ENCODE results near the gene OGFR. TPM values are rescaled to one million over a fixed set of nuclear protein-coding genes. Genes with fewer than 3 reads are reported as not detected.

OGFR gene
- total RNA-seq, 1 experiment from 2014 or later: 57.4 TPM

GRCh38 chr20:62771396-62772102 lies 33.1 kb upstream of the OGFR start:
- TF ChIP-seq CTCF (conservative IDR thresholded peaks at IDR 0.05) (no peak), EZH2 (IDR thresholded peaks at IDR 0.05; ENCODE audit: low read depth) (no peak)
- H2AFZ ChIP-seq: no peak overlapping the region
- H3K9me3 ChIP-seq (ENCODE audit: insufficient read depth, low read depth): no peaks in the 10 kb centered on the region
- BruUV-seq (replicated peaks): no TSS peak
- no peak overlapping the region for H3K27ac ChIP-seq
- no peaks in the 10 kb centered on the region for H3K36me3 ChIP-seq (ENCODE audit: low read depth)
- CTCF ChIA-PET: no interaction called here
- peaks cover 67% of the 10 kb centered on the region for H3K4me1 ChIP-seq (replicated peaks; ENCODE audit: insufficient read depth)
- no peaks in the 10 kb centered on the region for H4K20me1 ChIP-seq (ENCODE audit: insufficient read depth)
- no peaks in the 10 kb centered on the region for H3K9me2 ChIP-seq (ENCODE audit: insufficient read depth)
- POLR2A ChIA-PET (ENCODE audit: unreplicated experiment): no interaction called here
- H3K79me2 ChIP-seq (ENCODE audit: low read depth): no peaks in the 10 kb centered on the region
- H3F3A ChIP-seq (ENCODE audit: insufficient read depth, low read depth): peaks cover 43% of the 10 kb centered on the region
- no peak for DNase-seq
- no peaks in the 10 kb centered on the region for H3K27me3 ChIP-seq (ENCODE audit: insufficient read depth, low read depth)
- H3K4me3 ChIP-seq: no peak overlapping the region
- 0 out of 2 replicates have a peak overlapping the region, but pooled peaks have one; percentile 69 for H3K4me2 ChIP-seq
- intact Hi-C loops (cut with micrococcal nuclease; ENCODE audit: unreplicated experiment): no loop called here

GRCh38 chr20:62772103-62772611 lies 32.5 kb upstream of the OGFR start:
- H4K20me1 ChIP-seq (ENCODE audit: insufficient read depth): no peaks in the 10 kb centered on the region
- no peak for TF ChIP-seq EZH2 (IDR thresholded peaks at IDR 0.05; ENCODE audit: low read depth)
- TF ChIP-seq CTCF (conservative IDR thresholded peaks at IDR 0.05): no peak
- CTCF ChIA-PET: no interaction called here
- peak overlapping the region; percentile 22; the same call in 1 of the 2 replicates for H3K4me3 ChIP-seq
- H3K9me3 ChIP-seq (ENCODE audit: insufficient read depth, low read depth): no peaks in the 10 kb centered on the region
- H3K27ac ChIP-seq: peak overlapping the region; percentile 63
- no peaks in the 10 kb centered on the region for H3K36me3 ChIP-seq (ENCODE audit: low read depth)
- peaks cover 63% of the 10 kb centered on the region for H3K4me1 ChIP-seq (replicated peaks; ENCODE audit: insufficient read depth)
- H3K79me2 ChIP-seq (ENCODE audit: low read depth): no peaks in the 10 kb centered on the region
- POLR2A ChIA-PET (ENCODE audit: unreplicated experiment): no interaction called here
- peaks cover 43% of the 10 kb centered on the region for H3F3A ChIP-seq (ENCODE audit: insufficient read depth, low read depth)
- no peaks in the 10 kb centered on the region for H3K27me3 ChIP-seq (ENCODE audit: insufficient read depth, low read depth)
- intact Hi-C loops (cut with micrococcal nuclease; ENCODE audit: unreplicated experiment): no loop called here
- H3K4me2 ChIP-seq: peak overlapping the region; percentile 69
- no peaks in the 10 kb centered on the region for H3K9me2 ChIP-seq (ENCODE audit: insufficient read depth)
- H2AFZ ChIP-seq: no peak overlapping the region
- DNase-seq: no peak
- BruUV-seq (replicated peaks): no TSS peak

- Histone ChIP-seq H3F3A (ENCODE audit: insufficient read depth, low read depth) (peaks cover 43% of the 10 kb centered on the region), H3K9me3 (ENCODE audit: insufficient read depth, low read depth) (no peaks in the 10 kb centered on the region), H3K79me2 (ENCODE audit: low read depth) (no peaks in the 10 kb centered on the region), H2AFZ (0 out of 2 replicates have a peak overlapping the region, but pooled peaks have one; percentile 16), H3K27ac (peak overlapping the region; percentile 63), H3K27me3 (ENCODE audit: insufficient read depth, low read depth) (no peaks in the 10 kb centered on the region), H3K4me2 (peak overlapping the region; percentile 69), H4K20me1 (ENCODE audit: insufficient read depth) (no peaks in the 10 kb centered on the region), H3K4me3 (peak overlapping the region; percentile 22; the same call in 1 of the 2 replicates), H3K9me2 (ENCODE audit: insufficient read depth) (no peaks in the 10 kb centered on the region), H3K36me3 (ENCODE audit: low read depth) (no peaks in the 10 kb centered on the region), H3K4me1 (replicated peaks; ENCODE audit: insufficient read depth) (peaks cover 61% of the 10 kb centered on the region)
- BruUV-seq (replicated peaks): no TSS peak
- TF ChIP-seq EZH2 (IDR thresholded peaks at IDR 0.05; ENCODE audit: low read depth) (no peak), CTCF (conservative IDR thresholded peaks at IDR 0.05) (no peak)
- no peak for DNase-seq
- ChIA-PET POLR2A (ENCODE audit: unreplicated experiment) (no interaction called here), CTCF (no interaction called here)
- intact Hi-C loops (cut with micrococcal nuclease; ENCODE audit: unreplicated experiment): no loop called here
Measured at GRCh38 chr20:62772619-62772989, 32.0 kb upstream of the OGFR start.
